ENCODE results near the gene ABR. TPM values are rescaled to one million over a fixed set of nuclear protein-coding genes. Genes with fewer than 3 reads are reported as not detected.

Gene ABR
- total RNA-seq, 1 donor = 156 TPM

GRCh38 chr17:962670-963069 lies 217.1 kb downstream of the ABR start:
- H3K4me1 ChIP-seq (ENCODE audit: insufficient read depth, low read length) = no peaks in the 10 kb centered on the region
- H3K36me3 ChIP-seq (ENCODE audit: insufficient read depth, low read length) = no peaks in the 10 kb centered on the region
- peaks cover 58% of the 10 kb centered on the region for H4K20me1 ChIP-seq (ENCODE audit: insufficient read depth, low read length)
- no peak for TF ChIP-seq CTCF (IDR thresholded peaks at IDR 0.05; ENCODE audit: extremely low read depth, low read depth, low read length)
- no peak overlapping the region for H2AFZ ChIP-seq (ENCODE audit: low read length)
- H3K27me3 ChIP-seq (ENCODE audit: insufficient read depth, low read length) = no peaks in the 10 kb centered on the region
- H3K9me3 ChIP-seq (ENCODE audit: low read depth, low read length) = no peaks in the 10 kb centered on the region
- H3K27ac ChIP-seq (ENCODE audit: low read depth, low read length) = no peak overlapping the region
- DNase-seq (ENCODE audit: insufficient read length, low spot score, missing footprints) = no peak
- H3K79me2 ChIP-seq (ENCODE audit: insufficient read depth, low read length) = peaks cover 28% of the 10 kb centered on the region
- no peak overlapping the region for H3K4me3 ChIP-seq (ENCODE audit: insufficient read depth, low read length)
- no peak overlapping the region for H3K4me2 ChIP-seq (ENCODE audit: insufficient read depth, low read length)

GRCh38 chr17:962166-962565 lies 217.6 kb downstream of the ABR start:
- Histone ChIP-seq H3K79me2 (ENCODE audit: insufficient read depth, low read length) (peaks cover 25% of the 10 kb centered on the region), H4K20me1 (ENCODE audit: insufficient read depth, low read length) (peaks cover 57% of the 10 kb centered on the region)

GRCh38 chr17:958712-959451 lies 220.9 kb downstream of the ABR start:
- Histone ChIP-seq H4K20me1 (ENCODE audit: insufficient read depth, low read length) (peaks cover 45% of the 10 kb centered on the region), H3K79me2 (ENCODE audit: insufficient read depth, low read length) (peaks cover 5% of the 10 kb centered on the region), H3K27ac (ENCODE audit: low read depth, low read length) (no peak overlapping the region), H3K4me2 (ENCODE audit: insufficient read depth, low read length) (no peak overlapping the region), H3K4me1 (ENCODE audit: insufficient read depth, low read length) (peaks cover 5% of the 10 kb centered on the region), H3K4me3 (ENCODE audit: insufficient read depth, low read length) (no peak overlapping the region), H3K36me3 (ENCODE audit: insufficient read depth, low read length) (peaks cover 4% of the 10 kb centered on the region), H2AFZ (ENCODE audit: low read length) (no peak overlapping the region), H3K27me3 (ENCODE audit: insufficient read depth, low read length) (no peaks in the 10 kb centered on the region), H3K9me3 (ENCODE audit: low read depth, low read length) (no peaks in the 10 kb centered on the region)
- TF ChIP-seq CTCF (IDR thresholded peaks at IDR 0.05; ENCODE audit: extremely low read depth, low read depth, low read length) = no peak
- DNase-seq (ENCODE audit: insufficient read length, low spot score, missing footprints) = no peak

More at GRCh38 chr17:962166-962565, 217.6 kb downstream of the ABR start:
- H3K4me2 ChIP-seq (ENCODE audit: insufficient read depth, low read length) = no peak overlapping the region
- no peak for TF ChIP-seq CTCF (IDR thresholded peaks at IDR 0.05; ENCODE audit: extremely low read depth, low read depth, low read length)
- H3K27me3 ChIP-seq (ENCODE audit: insufficient read depth, low read length) = no peaks in the 10 kb centered on the region
- H3K36me3 ChIP-seq (ENCODE audit: insufficient read depth, low read length) = no peaks in the 10 kb centered on the region
- H3K27ac ChIP-seq (ENCODE audit: low read depth, low read length) = no peak overlapping the region
- DNase-seq (ENCODE audit: insufficient read length, low spot score, missing footprints) = no peak
- no peaks in the 10 kb centered on the region for H3K4me1 ChIP-seq (ENCODE audit: insufficient read depth, low read length)
- no peak overlapping the region for H2AFZ ChIP-seq (ENCODE audit: low read length)
- no peak overlapping the region for H3K4me3 ChIP-seq (ENCODE audit: insufficient read depth, low read length)
- no peaks in the 10 kb centered on the region for H3K9me3 ChIP-seq (ENCODE audit: low read depth, low read length)

- no peak for TF ChIP-seq CTCF (IDR thresholded peaks at IDR 0.05; ENCODE audit: extremely low read depth, low read depth, low read length)
- peaks cover 4% of the 10 kb centered on the region for H3K36me3 ChIP-seq (ENCODE audit: insufficient read depth, low read length)
- no peak overlapping the region for H2AFZ ChIP-seq (ENCODE audit: low read length)
- peaks cover 5% of the 10 kb centered on the region for H3K79me2 ChIP-seq (ENCODE audit: insufficient read depth, low read length)
- no peak overlapping the region for H3K4me2 ChIP-seq (ENCODE audit: insufficient read depth, low read length)
- DNase-seq (ENCODE audit: insufficient read length, low spot score, missing footprints) = no peak
- peaks cover 5% of the 10 kb centered on the region for H3K4me1 ChIP-seq (ENCODE audit: insufficient read depth, low read length)
- no peaks in the 10 kb centered on the region for H3K27me3 ChIP-seq (ENCODE audit: insufficient read depth, low read length)
- no peaks in the 10 kb centered on the region for H3K9me3 ChIP-seq (ENCODE audit: low read depth, low read length)
- H3K4me3 ChIP-seq (ENCODE audit: insufficient read depth, low read length) = no peak overlapping the region
- peaks cover 43% of the 10 kb centered on the region for H4K20me1 ChIP-seq (ENCODE audit: insufficient read depth, low read length)
- H3K27ac ChIP-seq (ENCODE audit: low read depth, low read length) = no peak overlapping the region
Measured at GRCh38 chr17:957856-958421, 221.8 kb downstream of the ABR start.
